Stomach (tissue), 4 donors: ENCODE results near the gene FOXM1.

Source experiments
- EP300 ChIP-seq: sonication (generic); formaldehyde crosslinking; IDR thresholded peaks from one replicate; pipeline ENCODE4 v1.6.1; 2017; ENCODE audit warnings: antibody characterized with exemption
- POLR2A ChIP-seq, 4 donors: fragments of 450-650 bp; IDR thresholded peaks; one replicate each; pipeline ENCODE4 v1.6.1; 2016; ENCODE audit warnings: antibody characterized with exemption in 4 of 4, control low read depth in 2 of 4, mild to moderate bottlenecking in 1 of 4, moderate library complexity in 1 of 4
- POLR2AphosphoS5 ChIP-seq, 3 donors: sonication (generic); formaldehyde crosslinking; IDR thresholded peaks; one replicate each; pipeline ENCODE4 v1.6.1; 2016; ENCODE audit warnings: antibody characterized with exemption in 3 of 3
- TF ChIP-seq, protein P1 (sequence below), 7 experiments: fragments of 450-650 bp in 4 of 7; fragments of 200-600 bp in 3 of 7; sonication (generic) in 3 of 7; IDR thresholded peaks; one replicate each; pipeline ENCODE4 v1.5.1; 2016 to 2019; ENCODE audit warnings: antibody characterized with exemption in 7 of 7, control low read depth in 2 of 7, mild to moderate bottlenecking in 1 of 7

DNA sequence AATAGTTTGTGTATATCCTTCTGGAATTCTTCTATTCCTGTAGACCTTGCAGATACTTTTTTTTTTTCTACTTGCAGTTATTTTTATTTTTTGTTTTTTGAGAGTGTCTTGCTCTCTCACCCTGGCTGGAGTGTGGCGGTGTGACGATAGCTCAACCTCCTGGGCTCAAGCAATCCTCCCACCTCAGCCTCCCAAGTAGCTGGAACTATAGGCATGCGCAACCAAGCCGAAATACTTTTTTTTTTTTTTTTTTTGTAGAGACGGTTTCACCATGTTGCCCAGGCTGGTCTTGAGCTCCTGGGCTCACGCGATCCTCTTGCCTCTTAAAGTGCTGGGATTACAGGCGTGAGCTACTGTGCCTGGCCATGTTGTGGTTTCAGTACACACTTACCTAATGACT lies 23.7 kb upstream of the FOXM1 start:
- TF ChIP-seq, protein P1, sequence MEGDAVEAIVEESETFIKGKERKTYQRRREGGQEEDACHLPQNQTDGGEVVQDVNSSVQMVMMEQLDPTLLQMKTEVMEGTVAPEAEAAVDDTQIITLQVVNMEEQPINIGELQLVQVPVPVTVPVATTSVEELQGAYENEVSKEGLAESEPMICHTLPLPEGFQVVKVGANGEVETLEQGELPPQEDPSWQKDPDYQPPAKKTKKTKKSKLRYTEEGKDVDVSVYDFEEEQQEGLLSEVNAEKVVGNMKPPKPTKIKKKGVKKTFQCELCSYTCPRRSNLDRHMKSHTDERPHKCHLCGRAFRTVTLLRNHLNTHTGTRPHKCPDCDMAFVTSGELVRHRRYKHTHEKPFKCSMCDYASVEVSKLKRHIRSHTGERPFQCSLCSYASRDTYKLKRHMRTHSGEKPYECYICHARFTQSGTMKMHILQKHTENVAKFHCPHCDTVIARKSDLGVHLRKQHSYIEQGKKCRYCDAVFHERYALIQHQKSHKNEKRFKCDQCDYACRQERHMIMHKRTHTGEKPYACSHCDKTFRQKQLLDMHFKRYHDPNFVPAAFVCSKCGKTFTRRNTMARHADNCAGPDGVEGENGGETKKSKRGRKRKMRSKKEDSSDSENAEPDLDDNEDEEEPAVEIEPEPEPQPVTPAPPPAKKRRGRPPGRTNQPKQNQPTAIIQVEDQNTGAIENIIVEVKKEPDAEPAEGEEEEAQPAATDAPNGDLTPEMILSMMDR (IDR thresholded peaks at IDR 0.05): no peak
- no peak for TF ChIP-seq POLR2AphosphoS5 (IDR thresholded peaks at IDR 0.05)
- no peak for TF ChIP-seq POLR2A (IDR thresholded peaks at IDR 0.05)
- TF ChIP-seq EP300: no peak
